HG02840 (cell line): ENCODE measurements around the gene RTCB.
"Not testable (repeated sequence)": the region's sequence is repeated elsewhere in the genome, so short reads cannot be mapped to it uniquely, and the experiment has no call there.

Experiments
- ATAC-seq: cut with Tn5 transposase; IDR thresholded peaks from one replicate; pipeline ENCODE4 v1.9.1; 2021; ENCODE audit warnings: mild to moderate bottlenecking, moderate library complexity, moderate number of reproducible peaks; ENCODE audit not compliant: unreplicated experiment, low FRiP score

The RTCB gene

DNA sequence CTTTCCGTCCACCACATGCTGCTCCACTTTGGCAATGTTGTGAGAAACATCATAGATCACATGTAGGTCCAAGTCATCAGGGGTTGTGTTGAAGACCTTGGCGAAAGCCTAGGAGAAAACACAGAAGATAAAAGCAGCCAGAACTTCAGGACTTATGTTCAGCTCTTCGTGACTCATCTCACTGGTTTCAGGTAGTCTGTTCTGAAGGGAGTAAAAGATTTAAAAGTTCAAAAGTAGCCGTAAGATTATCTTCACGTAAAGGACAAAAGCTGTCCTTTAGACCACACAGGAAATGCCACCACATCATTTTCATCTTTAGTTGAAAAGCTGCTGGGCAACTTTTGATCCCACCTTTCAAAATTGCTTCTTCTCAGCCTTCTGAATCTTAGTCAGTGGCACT, 16.9 kb downstream of the RTCB start:
- no peak for ATAC-seq

DNA sequence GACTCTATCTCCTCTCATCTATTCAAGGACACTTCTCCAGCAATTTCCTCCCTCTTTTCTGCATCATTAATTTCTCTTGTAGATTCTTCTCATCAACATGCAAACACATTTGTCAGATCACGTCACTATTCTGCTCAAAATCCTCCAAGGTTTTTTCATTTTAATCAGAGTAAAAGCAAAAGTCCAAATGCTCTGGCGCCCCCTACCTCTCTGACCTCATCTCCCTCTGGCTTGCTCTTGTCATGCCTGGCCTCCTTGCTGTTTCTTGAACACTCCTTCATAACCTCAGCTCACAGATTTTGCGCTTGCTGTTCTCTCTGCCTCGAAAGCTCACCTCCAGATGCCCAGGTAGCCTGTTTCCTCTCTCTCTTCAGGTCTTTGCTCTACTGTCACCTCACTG, 22.4 kb downstream of the RTCB start:
- no peak for ATAC-seq

DNA sequence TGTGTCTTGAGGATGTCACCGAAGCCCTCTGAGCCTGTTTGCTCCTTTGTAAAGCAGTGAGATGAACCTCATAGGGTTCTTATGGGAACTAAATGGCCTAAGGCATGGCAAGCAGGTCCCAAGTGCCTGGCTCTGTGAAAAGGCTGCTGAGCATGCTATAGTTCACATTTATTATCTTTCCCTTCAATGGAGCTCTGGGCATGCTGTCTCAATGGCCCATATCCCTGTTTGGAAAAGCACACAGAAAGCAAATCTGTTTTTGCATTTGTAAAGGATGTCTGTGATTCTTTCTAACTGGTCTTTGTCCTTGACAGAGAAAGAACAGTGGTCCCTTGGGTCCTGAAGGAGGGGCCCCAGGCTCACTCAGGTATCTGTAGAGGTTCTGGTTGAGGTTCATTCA, 26.4 kb downstream of the RTCB start:
- no peak for ATAC-seq

DNA sequence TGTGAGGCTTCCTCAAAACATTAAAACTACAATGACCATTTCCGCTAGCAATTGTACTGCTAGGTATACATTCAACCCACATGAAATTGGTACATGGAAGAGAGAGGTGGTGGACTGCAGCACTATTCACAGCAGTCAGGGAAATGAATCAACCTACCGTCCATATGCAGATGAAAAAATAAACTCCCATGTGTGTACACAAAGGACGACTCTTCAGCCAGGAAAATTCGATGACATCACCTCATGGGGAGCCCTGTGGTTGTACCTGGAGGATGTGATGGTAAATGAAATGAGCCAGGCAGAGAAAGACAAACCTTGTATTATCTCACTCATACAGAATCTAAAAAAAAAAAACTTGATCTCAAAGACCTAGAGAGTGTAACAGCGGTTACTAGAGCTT, 31.1 kb downstream of the RTCB start:
- ATAC-seq, result no peak

DNA sequence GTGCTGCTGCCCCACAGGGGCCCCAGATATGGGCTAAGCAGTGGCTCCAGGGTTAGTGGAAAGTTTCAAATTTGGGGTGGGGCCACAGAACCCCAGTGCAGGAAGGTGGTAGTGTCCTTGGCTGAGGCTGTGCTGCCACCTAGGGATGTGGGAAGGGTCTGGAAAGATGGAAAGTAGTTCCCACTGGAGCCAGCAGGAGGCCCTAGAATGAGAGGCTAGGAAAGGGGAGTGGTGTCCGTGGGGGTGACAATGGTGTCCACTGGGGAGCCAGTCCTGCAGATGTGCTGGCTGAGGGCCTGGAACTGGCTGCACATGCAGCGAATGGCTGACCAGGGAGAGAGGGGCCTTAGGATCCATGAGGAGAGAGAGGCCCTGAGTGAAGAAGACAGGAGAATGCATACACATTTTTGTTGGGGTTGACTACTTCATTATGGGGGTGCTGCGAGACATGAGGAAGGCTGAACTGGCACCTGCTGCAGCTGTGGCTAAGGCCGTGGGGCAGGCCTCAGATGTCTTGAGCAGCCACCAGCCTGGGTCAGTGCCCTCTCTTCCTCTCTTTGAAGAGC, 33.3 kb downstream of the RTCB start:
- ATAC-seq, result no peak

DNA sequence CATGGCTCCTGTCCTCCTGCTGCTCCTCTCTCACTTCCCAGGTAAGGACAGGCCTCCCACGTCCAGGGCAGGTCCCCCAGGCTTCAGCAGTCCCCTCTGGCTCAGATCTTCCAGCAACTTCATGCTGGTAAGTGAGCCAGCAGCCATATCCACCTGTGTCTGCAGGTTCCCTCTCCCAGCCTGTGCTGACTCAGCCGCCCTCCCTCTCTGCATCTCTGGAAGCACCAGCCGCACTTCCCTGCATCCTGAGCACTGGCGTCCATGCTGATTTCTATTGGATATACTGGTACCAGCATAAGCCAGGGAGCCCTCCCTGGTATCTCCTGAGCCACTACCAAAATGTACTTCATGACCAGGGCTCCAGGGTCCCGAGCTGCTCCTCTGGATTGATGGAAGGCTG, 35.4 kb downstream of the RTCB start:
- ATAC-seq, result no peak

DNA sequence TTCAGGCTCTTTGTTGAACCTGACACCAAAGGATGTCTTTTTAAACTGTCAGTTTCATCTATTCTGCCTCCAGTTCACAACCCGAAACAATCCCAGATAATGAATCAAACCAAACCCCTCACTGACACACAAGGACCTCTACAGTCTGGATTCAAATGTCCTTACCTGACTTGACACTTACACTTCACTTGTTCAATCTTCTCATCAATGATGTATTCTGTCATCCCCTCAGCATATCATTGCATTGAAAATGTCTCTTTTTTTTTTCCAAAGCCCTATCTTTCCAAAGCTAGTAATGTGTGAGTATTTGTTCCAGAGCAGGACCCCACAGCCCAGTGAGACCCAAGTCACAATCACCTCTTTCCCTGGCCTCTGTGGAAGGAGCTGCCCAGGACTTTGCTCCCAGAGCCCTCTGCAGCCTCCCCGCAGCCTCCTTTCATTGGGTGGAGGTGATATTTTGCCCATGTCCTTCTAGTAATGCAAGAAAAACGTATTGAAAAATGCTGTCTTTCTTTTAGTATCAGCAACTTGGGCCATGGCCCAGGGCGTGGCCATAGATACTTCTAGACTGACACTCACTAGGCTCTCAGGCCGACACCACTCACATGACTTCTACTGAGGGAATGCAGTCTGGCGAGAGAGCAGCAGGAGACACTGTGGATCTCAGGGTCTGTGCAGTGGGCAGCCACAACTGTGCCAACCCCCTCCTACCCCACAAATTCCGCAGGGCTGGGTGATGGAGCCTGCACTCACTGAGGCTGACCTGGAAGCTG, 36.2 kb downstream of the RTCB start:
- no peak for ATAC-seq

DNA sequence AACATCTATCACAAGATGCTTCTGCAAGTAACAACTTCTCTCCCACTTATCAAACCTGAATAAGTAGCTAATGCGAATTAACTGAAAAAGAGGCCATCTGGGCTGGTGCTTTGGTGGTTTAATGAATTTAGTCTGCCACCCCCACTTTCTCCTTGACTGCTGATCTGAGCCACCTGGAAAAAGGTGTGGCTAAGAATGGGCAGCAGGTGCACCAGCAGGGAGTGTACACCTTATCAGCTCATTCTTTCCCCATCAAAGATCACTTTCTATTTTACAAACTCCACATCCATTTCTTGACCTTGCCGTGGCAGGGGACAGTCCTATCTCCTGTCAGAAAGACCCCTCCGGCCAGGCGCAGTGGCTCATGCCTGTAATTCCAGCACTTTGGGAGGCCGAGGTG, 47.8 kb downstream of the RTCB start:
- no peak for ATAC-seq

DNA sequence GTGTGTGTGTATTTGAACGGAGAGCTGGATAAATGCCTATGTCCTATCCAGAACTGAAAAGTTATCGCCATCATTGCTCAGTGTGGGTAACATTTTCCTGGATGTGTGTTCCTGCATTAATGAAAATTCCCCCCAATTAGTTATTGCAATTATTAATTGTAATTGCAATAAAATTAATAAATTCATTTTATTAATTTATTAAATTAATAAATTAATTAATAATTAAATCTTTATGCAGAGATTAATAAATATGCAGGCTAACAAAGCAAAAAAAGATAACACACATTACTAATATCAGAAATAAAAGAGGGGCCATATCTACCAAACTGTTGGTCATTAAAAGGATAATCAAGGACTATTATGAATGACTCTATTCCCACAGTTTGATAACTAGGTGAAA, 50.8 kb downstream of the RTCB start:
- no peak for ATAC-seq

DNA sequence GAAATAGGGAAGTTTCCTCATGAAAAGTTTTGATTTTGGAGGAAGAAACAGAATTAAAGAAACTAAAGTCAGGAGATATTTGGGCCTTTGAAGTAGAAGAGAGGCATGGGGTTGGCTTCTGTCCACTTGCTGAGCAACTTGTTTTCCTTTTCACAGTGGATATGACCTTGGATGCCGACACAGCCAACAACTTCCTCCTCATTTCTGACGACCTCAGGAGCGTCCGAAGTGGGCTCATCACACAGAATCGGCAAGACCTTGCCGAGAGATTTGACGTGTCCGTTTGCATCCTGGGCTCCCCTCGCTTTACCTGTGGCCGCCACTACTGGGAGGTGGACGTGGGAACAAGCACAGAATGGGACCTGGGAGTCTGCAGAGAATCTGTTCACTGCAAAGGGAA, 52.0 kb downstream of the RTCB start:
- ATAC-seq, result not testable (repeated sequence)

DNA sequence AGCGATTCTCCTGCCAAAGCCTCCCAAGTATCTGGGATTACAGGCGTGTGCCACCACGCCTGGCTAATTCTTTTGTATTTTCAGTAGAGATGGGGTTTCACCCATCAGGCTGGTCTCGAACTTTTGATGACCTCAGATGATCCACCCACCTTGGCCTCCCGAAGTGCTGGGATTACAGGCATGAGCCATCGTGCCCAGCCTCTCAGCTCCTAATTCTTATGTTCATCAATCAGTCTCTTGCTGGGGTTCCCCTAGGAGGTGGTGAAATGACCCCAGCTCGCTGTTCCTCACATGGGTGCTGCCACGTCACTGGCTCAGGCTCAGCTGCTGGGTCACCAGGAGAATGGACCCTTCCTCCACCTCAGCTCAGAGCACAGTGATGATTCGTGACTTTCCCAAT, 54.5 kb downstream of the RTCB start, which contains the start of gene RFPL3:
Gene RFPL3, plus strand, starts transcription at position 301 of the 400 bp plus-strand sequence. CDS start 205 bp downstream, outside the sequence.
- not testable (repeated sequence) for ATAC-seq

DNA sequence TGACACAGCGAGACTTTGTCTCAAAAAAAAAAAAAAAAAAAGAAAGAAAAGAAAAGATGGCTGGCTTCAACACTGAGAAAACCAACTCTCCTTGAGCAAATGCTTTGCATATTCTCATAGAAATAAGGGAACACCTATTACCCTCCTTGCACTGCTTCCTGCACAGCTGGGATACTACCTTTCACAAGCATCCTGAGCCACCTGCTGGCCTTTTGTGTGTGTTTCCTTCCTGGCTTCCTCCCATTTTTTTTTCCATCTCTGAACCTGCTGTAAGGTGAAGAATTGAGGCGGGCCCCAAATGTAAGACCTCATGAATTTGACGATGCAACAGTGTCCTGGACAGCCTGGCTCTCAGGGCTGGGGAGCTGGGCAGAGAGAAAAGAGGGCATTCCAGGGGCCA, 56.3 kb downstream of the RTCB start:
- ATAC-seq, result no peak

DNA sequence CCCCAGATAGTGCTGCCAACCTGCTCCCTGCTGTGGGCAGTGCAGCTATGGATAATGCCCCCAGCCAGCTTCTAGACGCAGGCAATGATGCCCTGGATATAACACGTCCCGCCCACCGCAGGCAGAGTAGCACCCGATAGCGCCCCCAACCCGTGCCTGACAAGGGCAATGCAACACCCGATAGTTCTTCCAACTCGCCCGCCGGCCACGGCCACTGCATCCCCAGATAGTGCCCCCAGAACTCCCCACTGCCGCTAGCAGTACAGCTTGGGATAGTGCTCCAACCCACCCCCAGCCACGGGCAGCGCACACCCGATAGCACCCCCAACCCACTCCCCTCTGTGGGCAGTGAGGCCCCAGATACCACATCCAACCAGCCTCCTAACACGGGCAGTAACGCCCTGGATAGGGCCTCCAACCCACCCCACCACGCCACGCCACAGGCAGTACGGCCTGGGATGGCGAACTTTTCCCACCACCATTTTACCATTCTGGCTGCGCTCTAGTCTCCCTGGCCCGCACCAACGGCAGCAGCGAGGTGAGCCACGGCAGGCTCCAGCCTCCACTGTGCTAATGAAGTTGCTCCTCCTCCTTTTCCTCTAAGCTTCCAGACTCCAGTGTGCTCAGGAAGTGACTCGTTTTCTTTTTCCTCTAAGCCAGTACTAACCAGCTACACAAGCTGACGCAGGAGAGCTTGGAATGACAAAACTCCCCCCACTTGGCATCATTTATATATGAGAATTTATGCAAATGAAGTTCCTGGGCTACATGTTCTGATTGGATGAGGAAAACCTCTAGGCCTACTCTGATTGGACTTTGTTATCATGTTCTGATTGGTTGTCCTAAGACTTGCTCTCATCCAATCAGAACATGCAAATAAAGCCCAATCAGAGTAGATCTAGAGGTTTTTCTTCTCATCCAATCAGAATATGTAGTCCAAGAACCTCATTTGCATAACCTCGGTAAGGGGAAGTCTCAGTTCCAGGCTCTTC, 57.4 kb downstream of the RTCB start:
- no peak for ATAC-seq

DNA sequence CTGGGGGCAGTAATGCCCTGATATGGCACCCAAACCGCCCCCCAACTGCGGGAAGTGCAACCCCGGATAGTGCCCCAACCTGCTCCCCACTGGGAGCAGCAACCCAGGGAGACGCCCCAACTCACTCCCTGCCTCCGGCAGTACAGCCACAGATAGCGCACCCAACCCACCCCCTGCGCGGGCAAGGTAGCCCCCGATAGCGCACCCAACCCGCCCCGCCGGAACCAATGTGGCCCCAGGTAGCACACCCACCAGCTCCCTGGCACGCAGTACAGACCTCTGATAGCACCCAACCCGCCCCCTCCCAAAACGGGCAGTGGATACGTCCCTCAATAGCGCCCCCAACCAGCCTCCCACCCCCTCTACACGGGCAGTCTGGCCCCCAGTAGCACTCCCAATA, 58.2 kb downstream of the RTCB start:
- ATAC-seq, result no peak

DNA sequence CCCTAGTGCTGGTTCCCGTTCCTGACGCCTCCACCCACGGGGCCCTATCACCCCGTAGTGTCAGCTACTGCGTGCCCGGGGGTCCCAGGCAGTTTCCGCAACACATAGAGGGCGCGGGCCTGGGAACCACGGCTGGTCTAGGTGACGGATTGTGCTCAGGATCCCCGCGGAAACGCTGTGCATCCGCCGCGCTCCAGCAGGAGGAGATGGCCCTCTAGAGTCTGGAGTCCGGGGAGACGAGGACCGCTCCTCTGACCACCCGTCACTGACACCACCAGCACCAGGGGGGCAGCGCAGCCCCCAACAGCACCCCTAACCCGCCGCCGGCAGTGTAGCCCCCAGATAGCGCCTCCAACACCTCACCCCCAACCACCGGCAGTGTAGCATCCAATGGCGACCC, 58.8 kb downstream of the RTCB start:
- no peak for ATAC-seq

DNA sequence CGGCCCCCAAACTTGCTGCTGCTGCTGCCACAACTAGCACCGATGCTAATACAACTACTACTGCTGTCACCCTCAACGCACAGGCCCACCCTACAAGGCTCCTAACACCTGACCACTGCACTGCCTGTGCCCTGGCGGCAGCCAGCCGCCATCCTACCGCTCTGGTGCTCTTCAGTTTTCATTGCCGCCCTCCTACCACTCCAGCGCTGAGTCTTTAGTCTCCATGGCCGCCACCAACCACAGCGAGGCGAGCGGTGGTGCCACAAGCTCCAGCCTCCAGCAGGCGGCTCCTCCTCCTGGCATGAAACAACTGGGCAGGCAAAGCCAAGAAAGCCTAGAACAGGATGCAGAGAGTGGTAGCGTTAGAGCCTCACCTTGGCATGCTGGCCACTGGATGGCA, 59.4 kb downstream of the RTCB start:
- no peak for ATAC-seq

DNA sequence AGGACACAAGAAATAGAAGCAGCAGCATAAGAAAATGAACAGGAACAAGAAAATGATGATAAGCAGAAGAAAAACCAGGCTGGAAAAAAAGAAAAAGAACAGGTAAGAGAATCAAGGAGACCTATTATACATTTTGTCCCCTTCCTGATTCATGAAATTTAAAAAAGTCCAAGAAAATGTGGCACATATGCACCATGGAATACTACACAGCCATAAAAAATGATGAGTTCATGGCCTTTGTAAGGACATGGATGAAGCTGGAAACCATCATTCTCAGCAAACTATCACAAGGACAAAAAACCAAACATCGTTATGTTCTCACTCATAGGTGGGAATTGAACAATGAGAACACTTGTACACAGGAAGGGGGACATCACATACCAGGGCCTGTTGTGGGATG, 60.2 kb downstream of the RTCB start:
- not testable (repeated sequence) for ATAC-seq

DNA sequence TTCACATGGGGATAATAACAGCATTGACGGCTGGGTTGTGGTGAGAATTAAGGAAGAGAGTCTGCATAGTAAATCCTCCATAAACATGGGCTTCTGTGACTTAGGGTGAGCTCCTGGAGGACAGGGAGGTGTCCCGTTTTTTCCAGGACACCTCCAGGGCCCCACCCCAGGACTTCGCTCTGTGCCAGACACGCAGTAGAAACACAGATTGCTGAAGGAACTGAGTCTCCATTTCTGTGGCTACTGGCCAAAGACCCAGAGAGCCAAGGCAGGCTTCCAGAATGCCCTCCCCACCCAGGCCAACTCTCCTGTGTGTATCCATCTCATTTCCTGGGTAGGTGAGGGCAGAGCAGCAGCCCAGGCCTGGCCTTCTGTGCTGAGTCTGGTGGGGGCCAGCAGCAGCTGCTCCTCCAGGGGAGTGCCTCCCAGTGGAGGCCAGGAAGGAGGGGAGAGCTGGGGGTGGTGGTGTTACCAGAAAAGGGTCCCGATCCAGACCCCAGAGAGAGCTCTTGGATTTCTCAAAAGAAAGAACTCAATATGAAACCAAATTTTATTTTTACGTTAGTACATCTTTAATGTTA, 63.9 kb downstream of the RTCB start:
- no peak for ATAC-seq

DNA sequence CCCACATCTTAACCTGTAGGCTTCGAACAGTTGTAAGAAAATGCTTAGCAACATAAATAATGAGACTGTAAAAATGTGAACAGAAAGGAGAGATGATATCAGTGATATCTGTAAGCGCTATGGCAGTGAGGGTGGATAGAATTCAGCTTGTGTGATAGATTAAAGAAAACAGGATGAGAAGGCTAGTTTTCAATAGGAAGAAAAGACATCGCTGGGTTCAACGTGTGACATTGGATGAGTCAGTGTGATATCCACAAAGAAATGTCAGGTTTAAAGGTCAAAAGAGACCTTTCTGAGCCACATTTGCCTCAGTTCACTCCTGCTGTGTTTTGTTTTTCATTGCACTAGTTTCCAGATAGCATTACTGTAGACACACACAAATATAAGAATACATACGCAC, 68.1 kb downstream of the RTCB start:
- no peak for ATAC-seq

DNA sequence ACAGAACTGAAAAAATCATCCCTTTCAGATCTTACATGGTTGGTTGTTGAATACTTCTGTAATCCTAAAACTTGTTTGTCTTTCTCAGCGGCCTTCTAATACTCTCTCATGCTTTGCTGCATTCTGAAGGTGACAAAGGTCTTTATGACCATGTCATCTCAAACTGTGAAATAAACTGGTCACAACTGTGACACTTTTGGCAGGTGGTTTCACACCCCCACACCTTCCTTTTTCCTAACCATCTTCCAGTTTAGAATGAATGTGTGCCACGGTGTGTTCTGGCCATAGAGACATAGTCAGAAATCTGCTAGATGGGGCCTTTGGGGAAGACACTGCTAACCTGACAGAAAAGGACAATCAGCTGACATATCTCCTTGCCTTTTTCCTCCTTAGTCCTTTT, 69.1 kb downstream of the RTCB start:
- ATAC-seq, result no peak
